HEK293 (cell line): ENCODE measurements around the gene IL15RA.

Source experiments
- CTCF ChIA-PET: fragments of 350-600 bp; formaldehyde crosslinking; extraction: SDS; loops from one replicate; lab custom pipeline; 2021; ENCODE audit warnings: antibody characterized with exemption; lab: Yijun Ruan, JAX
- POLR2A ChIA-PET: fragments of 300-600 bp; formaldehyde crosslinking; extraction: SDS; loops from one replicate; lab custom pipeline; 2020; ENCODE audit warnings: antibody characterized with exemption, inconsistent platforms; lab: Yijun Ruan, JAX
- H3K27ac ChIP-seq: fragments of 200-500 bp; sonication (Bioruptor generic); 2 replicates; pipeline ENCODE4 v1.5.1; 2014; ENCODE audit warnings: low read depth, low read length, control low read depth, inconsistent platforms; ENCODE audit errors: extremely low read depth
- H3K36me3 ChIP-seq, 2 experiments: fragments of 200-500 bp in 1 of 2; sonication (Bioruptor generic) in 1 of 2; 1 replicate in 1 of 2; 2 replicates in 1 of 2; pipeline ENCODE4 v1.5.1; 2014 to 2017; ENCODE audit warnings: inconsistent platforms in 2 of 2, low read length in 2 of 2; ENCODE audit not compliant: control insufficient read depth in 2 of 2, insufficient read depth in 1 of 2
- H3K4me1 ChIP-seq: fragments of 200-500 bp; sonication (Bioruptor generic); 2 replicates; pipeline ENCODE4 v1.5.1; 2014; ENCODE audit warnings: mild to moderate bottlenecking, low read length, inconsistent platforms; ENCODE audit not compliant: control insufficient read depth, insufficient read depth
- H3K4me3 ChIP-seq: 2 replicates; pipeline ENCODE4 v1.5.1; 2011; ENCODE audit warnings: low read depth, mild to moderate bottlenecking, control low read depth, low read length, moderate library complexity
- H3K9me3 ChIP-seq: fragments of 200-500 bp; sonication (Bioruptor generic); 2 replicates; pipeline ENCODE4 v1.5.1; 2014; ENCODE audit warnings: low read depth, low read length, inconsistent platforms; ENCODE audit not compliant: control insufficient read depth, insufficient read depth
- BCL6B ChIP-seq: fragments of 450-650 bp; formaldehyde crosslinking; IDR thresholded peaks from 2 replicates; pipeline ENCODE4 v1.5.1; 2017; ENCODE audit warnings: missing biosample characterization, missing genetic modification characterization
- EGR2 ChIP-seq: fragments of 450-650 bp; formaldehyde crosslinking; IDR thresholded peaks from 2 replicates; pipeline ENCODE4 v1.5.1; 2016; ENCODE audit warnings: low read depth, missing biosample characterization, missing genetic modification characterization
- GFI1B ChIP-seq: fragments of 450-650 bp; formaldehyde crosslinking; IDR thresholded peaks from 2 replicates; pipeline ENCODE4 v1.5.1; 2016; ENCODE audit warnings: missing biosample characterization, missing genetic modification characterization
- HOXC10 ChIP-seq: sonication (generic); formaldehyde crosslinking; IDR thresholded peaks from 2 replicates; pipeline ENCODE4 v1.8.1; 2023; ENCODE audit warnings: mild to moderate bottlenecking, missing genetic modification reagents
- KLF1 ChIP-seq: fragments of 450-650 bp; formaldehyde crosslinking; IDR thresholded peaks from 2 replicates; pipeline ENCODE4 v1.5.1; 2016; ENCODE audit warnings: missing biosample characterization, missing genetic modification characterization
- MYNN ChIP-seq: fragments of 450-650 bp; formaldehyde crosslinking; IDR thresholded peaks from 2 replicates; pipeline ENCODE4 v1.5.1; 2016; ENCODE audit warnings: missing biosample characterization, missing genetic modification characterization, borderline replicate concordance
- OVOL3 ChIP-seq: fragments of 450-650 bp; formaldehyde crosslinking; IDR thresholded peaks from 2 replicates; pipeline ENCODE4 v1.5.1; 2016; ENCODE audit warnings: missing biosample characterization, missing genetic modification characterization
- PATZ1 ChIP-seq: fragments of 450-650 bp; formaldehyde crosslinking; IDR thresholded peaks from 2 replicates; pipeline ENCODE4 v1.5.1; 2016; ENCODE audit warnings: missing biosample characterization, missing genetic modification characterization
- SALL2 ChIP-seq: fragments of 450-650 bp; formaldehyde crosslinking; IDR thresholded peaks from 2 replicates; pipeline ENCODE4 v1.5.0; 2017; ENCODE audit warnings: missing biosample characterization, mild to moderate bottlenecking, missing genetic modification characterization, borderline replicate concordance
- ZBTB26 ChIP-seq: fragments of 450-650 bp; formaldehyde crosslinking; optimal IDR thresholded peaks from 2 replicates; pipeline ENCODE3; 2016; ENCODE audit warnings: missing biosample characterization, mild to moderate bottlenecking, missing genetic modification characterization
- ZEB2 ChIP-seq: fragments of 450-650 bp; formaldehyde crosslinking; IDR thresholded peaks from 2 replicates; pipeline ENCODE4 v1.5.1; 2016; ENCODE audit warnings: missing biosample characterization, missing genetic modification characterization
- ZNF138 ChIP-seq: fragments of 450-650 bp; formaldehyde crosslinking; IDR thresholded peaks from 2 replicates; pipeline ENCODE4 v1.5.1; 2016; ENCODE audit warnings: missing biosample characterization, missing genetic modification characterization, borderline replicate concordance
- ZNF26 ChIP-seq: fragments of 450-650 bp; formaldehyde crosslinking; IDR thresholded peaks from 2 replicates; pipeline ENCODE4 v1.5.1; 2016; ENCODE audit warnings: missing biosample characterization, missing genetic modification characterization
- ZNF292 ChIP-seq: fragments of 450-650 bp; formaldehyde crosslinking; IDR thresholded peaks from 2 replicates; pipeline ENCODE4 v1.5.1; 2016; ENCODE audit warnings: low read depth, missing biosample characterization, missing genetic modification characterization, borderline replicate concordance
- ZNF350 ChIP-seq: fragments of 450-650 bp; formaldehyde crosslinking; IDR thresholded peaks from 2 replicates; pipeline ENCODE4 v1.5.0; 2017; ENCODE audit warnings: missing biosample characterization, mild to moderate bottlenecking, missing genetic modification characterization
- ZNF398 ChIP-seq: fragments of 450-650 bp; formaldehyde crosslinking; IDR thresholded peaks from 2 replicates; pipeline ENCODE4 v1.5.1; 2017; ENCODE audit warnings: missing biosample characterization, missing genetic modification characterization
- ZNF404 ChIP-seq: fragments of 450-650 bp; formaldehyde crosslinking; IDR thresholded peaks from 2 replicates; pipeline ENCODE4 v1.5.1; 2017; ENCODE audit warnings: missing biosample characterization, missing genetic modification characterization
- ZNF473 ChIP-seq: fragments of 450-650 bp; formaldehyde crosslinking; IDR thresholded peaks from 2 replicates; pipeline ENCODE4 v1.5.1; 2017; ENCODE audit warnings: missing biosample characterization, missing genetic modification characterization
- ZNF529 ChIP-seq: fragments of 450-650 bp; formaldehyde crosslinking; IDR thresholded peaks from 2 replicates; pipeline ENCODE4 v1.5.1; 2017; ENCODE audit warnings: missing genetic modification characterization, missing biosample characterization; ENCODE audit not compliant: insufficient replicate concordance
- ZNF624 ChIP-seq: fragments of 450-650 bp; formaldehyde crosslinking; IDR thresholded peaks from 2 replicates; pipeline ENCODE4 v1.5.1; 2017; ENCODE audit warnings: missing biosample characterization, missing genetic modification characterization
- ZNF645 ChIP-seq: fragments of 450-650 bp; formaldehyde crosslinking; IDR thresholded peaks from 2 replicates; pipeline ENCODE4; 2016; ENCODE audit warnings: missing biosample characterization, missing genetic modification characterization
- ZNF660 ChIP-seq: fragments of 450-650 bp; IDR thresholded peaks from 2 replicates; pipeline ENCODE4 v1.5.1; 2018; ENCODE audit warnings: missing biosample characterization, mild to moderate bottlenecking, missing genetic modification characterization
- ZNF707 ChIP-seq: fragments of 450-650 bp; formaldehyde crosslinking; IDR thresholded peaks from 2 replicates; pipeline ENCODE4 v1.5.1; 2016; ENCODE audit warnings: missing biosample characterization, missing genetic modification characterization
- ZSCAN23 ChIP-seq: fragments of 450-650 bp; formaldehyde crosslinking; IDR thresholded peaks from 2 replicates; pipeline ENCODE4 v1.5.1; 2016; ENCODE audit warnings: missing biosample characterization, missing genetic modification characterization
- ZSCAN30 ChIP-seq: fragments of 450-650 bp; IDR thresholded peaks from 2 replicates; pipeline ENCODE4 v1.5.1; 2018; ENCODE audit warnings: missing biosample characterization, mild to moderate bottlenecking, missing genetic modification characterization, moderate library complexity

IL15RA gene

GRCh38 chr10:6008497-6009142 is 31.3 kb upstream of the IL15RA start:
- Histone ChIP-seq H3K4me1 (no peaks in the 10 kb centered on the region), H3K4me3 (no peak overlapping the region), H3K9me3 (no peaks in the 10 kb centered on the region), H3K36me3 (no peaks in the 10 kb centered on the region), H3K27ac (no peak overlapping the region)
- TF ChIP-seq HOXC10 (CRISPR knock-in tag) (no peak), PATZ1 (no peak), ZNF660 (tag by site-specific recombination) (no peak), GFI1B (tag by site-specific recombination) (no peak), ZEB2 (tag by site-specific recombination) (no peak), OVOL3 (tag by site-specific recombination) (no peak), ZNF645 (tag by site-specific recombination) (no peak), ZSCAN30 (tag by site-specific recombination) (no peak)
- CTCF ChIA-PET = interaction anchor here (0.6 to 0.7 kb wide), 2 partner anchors 79 to 397 kb away, joined by 3 to 4 read pairs; no protein-coding TSS in a partner anchor
- POLR2A ChIA-PET = no interaction called here

- Histone ChIP-seq H3K4me3 (no peak overlapping the region), H3K4me1 (no peaks in the 10 kb centered on the region)
- TF ChIP-seq BCL6B (no peak), ZNF350 (tag by site-specific recombination) (no peak), SALL2 (tag by site-specific recombination) (no peak), ZNF404 (tag by site-specific recombination) (no peak), ZNF292 (no peak), KLF1 (no peak), ZNF473 (tag by site-specific recombination) (no peak), ZNF138 (tag by site-specific recombination) (no peak), ZNF26 (tag by site-specific recombination) (no peak), ZNF707 (no peak), ZNF398 (tag by site-specific recombination) (no peak), EGR2 (tag by site-specific recombination) (no peak), ZNF624 (tag by site-specific recombination) (no peak), ZBTB26 (no peak), ZSCAN23 (tag by site-specific recombination) (no peak), ZNF529 (tag by site-specific recombination) (no peak), MYNN (tag by site-specific recombination) (no peak)
- TF ChIP-seq, all 188 proteins: peak for 0
- ChIA-PET POLR2A (no interaction called here), CTCF (interaction anchor here (0.6 to 0.8 kb wide), 3 partner anchors 80 to 395 kb away, joined by 3 read pairs; no protein-coding TSS in a partner anchor)
- Histone ChIP-seq H3K36me3 (no peaks in the 10 kb centered on the region), H3K9me3 (no peaks in the 10 kb centered on the region), H3K27ac (no peak overlapping the region)
Measured at GRCh38 chr10:6006991-6007390, 29.6 kb upstream of the IL15RA start.
